DOHH2 (cell line): Measurements from ENCODE around the gene LILRB2.
"Not testable (repeated sequence)": the region's sequence is repeated elsewhere in the genome, so short reads cannot be mapped to it uniquely, and the experiment has no call there.

Experiments used
- EZH2phosphoT487 ChIP-seq: fragments of 200-600 bp; sonication (generic); IDR thresholded peaks from 2 replicates; pipeline ENCODE4 v1.6.1; 2017; ENCODE audit warnings: borderline replicate concordance, mild to moderate bottlenecking, antibody characterized with exemption, low read length, moderate library complexity, mixed read lengths
- TF ChIP-seq, protein P1 (sequence below): fragments of 200-600 bp; sonication (generic); IDR thresholded peaks from one replicate; pipeline ENCODE4 v1.5.1; 2014; ENCODE audit warnings: antibody characterized with exemption, mild to moderate bottlenecking, low read depth, low read length; ENCODE audit not compliant: poor library complexity, severe bottlenecking

DNA sequence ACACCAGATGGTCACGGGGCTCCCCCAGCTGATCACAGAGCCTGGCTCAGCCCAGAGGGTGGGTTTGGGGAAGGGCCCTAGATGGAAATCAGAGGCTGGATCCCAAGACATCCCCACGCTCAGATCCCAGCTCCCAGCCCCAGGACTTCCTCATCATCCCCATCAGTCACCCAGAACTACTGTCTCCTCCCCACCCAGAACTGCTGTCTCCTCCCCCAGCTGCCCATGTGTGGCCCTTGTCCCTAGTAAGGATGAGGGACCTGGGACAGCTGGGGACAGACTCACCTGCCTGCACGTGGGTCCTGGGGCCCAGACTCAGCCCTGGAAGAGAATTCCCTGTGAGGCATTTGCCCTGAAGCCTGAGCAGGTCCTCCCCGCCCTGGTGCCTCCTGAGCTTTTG, 38.7 kb downstream of the LILRB2 start:
- TF ChIP-seq EZH2phosphoT487 = not testable (repeated sequence)
- TF ChIP-seq, protein P1, sequence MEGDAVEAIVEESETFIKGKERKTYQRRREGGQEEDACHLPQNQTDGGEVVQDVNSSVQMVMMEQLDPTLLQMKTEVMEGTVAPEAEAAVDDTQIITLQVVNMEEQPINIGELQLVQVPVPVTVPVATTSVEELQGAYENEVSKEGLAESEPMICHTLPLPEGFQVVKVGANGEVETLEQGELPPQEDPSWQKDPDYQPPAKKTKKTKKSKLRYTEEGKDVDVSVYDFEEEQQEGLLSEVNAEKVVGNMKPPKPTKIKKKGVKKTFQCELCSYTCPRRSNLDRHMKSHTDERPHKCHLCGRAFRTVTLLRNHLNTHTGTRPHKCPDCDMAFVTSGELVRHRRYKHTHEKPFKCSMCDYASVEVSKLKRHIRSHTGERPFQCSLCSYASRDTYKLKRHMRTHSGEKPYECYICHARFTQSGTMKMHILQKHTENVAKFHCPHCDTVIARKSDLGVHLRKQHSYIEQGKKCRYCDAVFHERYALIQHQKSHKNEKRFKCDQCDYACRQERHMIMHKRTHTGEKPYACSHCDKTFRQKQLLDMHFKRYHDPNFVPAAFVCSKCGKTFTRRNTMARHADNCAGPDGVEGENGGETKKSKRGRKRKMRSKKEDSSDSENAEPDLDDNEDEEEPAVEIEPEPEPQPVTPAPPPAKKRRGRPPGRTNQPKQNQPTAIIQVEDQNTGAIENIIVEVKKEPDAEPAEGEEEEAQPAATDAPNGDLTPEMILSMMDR = not testable (repeated sequence)
